HEK293 (cell line): Measurements from ENCODE around the gene SAC3D1.
A peak's percentile ranks its signal among the peaks of the same experiment; 100 is the strongest.

Experiments used
- BCL11B ChIP-seq: fragments of 450-650 bp; formaldehyde crosslinking; IDR thresholded peaks from 2 replicates; pipeline ENCODE4 v1.5.1; 2016; ENCODE audit warnings: low read depth, missing biosample characterization, missing genetic modification characterization
- GLIS2 ChIP-seq: fragments of 450-650 bp; formaldehyde crosslinking; IDR thresholded peaks from 2 replicates; pipeline ENCODE4 v1.5.1; 2016; ENCODE audit warnings: missing biosample characterization, missing genetic modification characterization
- KLF16 ChIP-seq: fragments of 450-650 bp; formaldehyde crosslinking; IDR thresholded peaks from 2 replicates; pipeline ENCODE4 v1.5.1; 2017; ENCODE audit warnings: missing biosample characterization, missing genetic modification characterization
- ZBTB17 ChIP-seq: fragments of 450-650 bp; formaldehyde crosslinking; IDR thresholded peaks from 2 replicates; pipeline ENCODE4 v1.5.1; 2016; ENCODE audit warnings: missing biosample characterization, missing genetic modification characterization
- ZBTB8A ChIP-seq: fragments of 450-650 bp; formaldehyde crosslinking; IDR thresholded peaks from 2 replicates; pipeline ENCODE4 v1.5.1; 2016; ENCODE audit warnings: missing biosample characterization, missing genetic modification characterization
- ZEB2 ChIP-seq: fragments of 450-650 bp; formaldehyde crosslinking; IDR thresholded peaks from 2 replicates; pipeline ENCODE4 v1.5.1; 2016; ENCODE audit warnings: missing biosample characterization, missing genetic modification characterization
- ZFP37 ChIP-seq: fragments of 450-650 bp; formaldehyde crosslinking; IDR thresholded peaks from 2 replicates; pipeline ENCODE4 v1.5.1; 2016; ENCODE audit warnings: missing biosample characterization, missing genetic modification characterization
- ZIC2 ChIP-seq: fragments of 450-650 bp; formaldehyde crosslinking; IDR thresholded peaks from 2 replicates; pipeline ENCODE4 v1.5.1; 2016; ENCODE audit warnings: missing biosample characterization, missing genetic modification characterization
- ZNF16 ChIP-seq: fragments of 450-650 bp; formaldehyde crosslinking; IDR thresholded peaks from 2 replicates; pipeline ENCODE4 v1.5.1; 2016; ENCODE audit warnings: low read depth, missing biosample characterization, missing genetic modification characterization
- ZNF324 ChIP-seq: fragments of 450-650 bp; formaldehyde crosslinking; IDR thresholded peaks from 2 replicates; pipeline ENCODE4 v1.5.1; 2016; ENCODE audit warnings: missing biosample characterization, missing genetic modification characterization
- ZNF404 ChIP-seq: fragments of 450-650 bp; formaldehyde crosslinking; IDR thresholded peaks from 2 replicates; pipeline ENCODE4 v1.5.1; 2017; ENCODE audit warnings: missing biosample characterization, missing genetic modification characterization
- ZNF629 ChIP-seq: fragments of 450-650 bp; formaldehyde crosslinking; IDR thresholded peaks from 2 replicates; pipeline ENCODE4 v1.5.1; 2017; ENCODE audit warnings: missing biosample characterization, missing genetic modification characterization
- ZNF654 ChIP-seq: fragments of 450-650 bp; formaldehyde crosslinking; IDR thresholded peaks from 2 replicates; pipeline ENCODE4 v1.5.1; 2016; ENCODE audit warnings: low read depth, missing biosample characterization, missing genetic modification characterization
- ZNF658 ChIP-seq: fragments of 450-650 bp; formaldehyde crosslinking; IDR thresholded peaks from 2 replicates; pipeline ENCODE4; 2016; ENCODE audit warnings: missing biosample characterization, missing genetic modification characterization
- ZNF664 ChIP-seq: fragments of 450-650 bp; formaldehyde crosslinking; IDR thresholded peaks from 2 replicates; pipeline ENCODE4 v1.5.1; 2016; ENCODE audit warnings: missing biosample characterization, missing genetic modification characterization
- ZNF777 ChIP-seq: fragments of 450-650 bp; formaldehyde crosslinking; IDR thresholded peaks from 2 replicates; pipeline ENCODE4 v1.5.1; 2017; ENCODE audit warnings: missing biosample characterization, missing genetic modification characterization, borderline replicate concordance
- ZSCAN30 ChIP-seq: fragments of 450-650 bp; IDR thresholded peaks from 2 replicates; pipeline ENCODE4 v1.5.1; 2018; ENCODE audit warnings: missing biosample characterization, mild to moderate bottlenecking, missing genetic modification characterization, moderate library complexity
- TF ChIP-seq, protein P1 (sequence below): fragments of 450-650 bp; formaldehyde crosslinking; IDR thresholded peaks from 2 replicates; pipeline ENCODE4 v1.5.1; 2016; ENCODE audit warnings: missing biosample characterization, missing genetic modification characterization
- TF ChIP-seq, protein P2 (sequence below): fragments of 450-650 bp; formaldehyde crosslinking; optimal IDR thresholded peaks from 2 replicates; pipeline ENCODE3; 2016; ENCODE audit warnings: missing biosample characterization, mild to moderate bottlenecking, missing genetic modification characterization
- TF ChIP-seq, protein P3 (sequence below): fragments of 450-650 bp; formaldehyde crosslinking; IDR thresholded peaks from 2 replicates; pipeline ENCODE4; 2016; ENCODE audit warnings: missing biosample characterization, missing genetic modification characterization
- TF ChIP-seq, protein P4 (sequence below): fragments of 450-650 bp; formaldehyde crosslinking; IDR thresholded peaks from 2 replicates; pipeline ENCODE4 v1.5.1; 2016; ENCODE audit warnings: missing biosample characterization, missing genetic modification characterization
- TF ChIP-seq, protein P5 (sequence below): fragments of 450-650 bp; formaldehyde crosslinking; IDR thresholded peaks from 2 replicates; pipeline ENCODE4 v1.5.1; 2016; ENCODE audit warnings: missing biosample characterization, missing genetic modification characterization, borderline replicate concordance
- TF ChIP-seq, protein P6 (sequence below): fragments of 450-650 bp; formaldehyde crosslinking; IDR thresholded peaks from 2 replicates; pipeline ENCODE4 v1.5.1; 2016; ENCODE audit warnings: missing biosample characterization, missing genetic modification characterization
- TF ChIP-seq, protein P7 (sequence below): fragments of 450-650 bp; formaldehyde crosslinking; IDR thresholded peaks from 2 replicates; pipeline ENCODE4 v1.5.1; 2016; ENCODE audit warnings: missing biosample characterization, missing genetic modification characterization

SAC3D1 gene

DNA sequence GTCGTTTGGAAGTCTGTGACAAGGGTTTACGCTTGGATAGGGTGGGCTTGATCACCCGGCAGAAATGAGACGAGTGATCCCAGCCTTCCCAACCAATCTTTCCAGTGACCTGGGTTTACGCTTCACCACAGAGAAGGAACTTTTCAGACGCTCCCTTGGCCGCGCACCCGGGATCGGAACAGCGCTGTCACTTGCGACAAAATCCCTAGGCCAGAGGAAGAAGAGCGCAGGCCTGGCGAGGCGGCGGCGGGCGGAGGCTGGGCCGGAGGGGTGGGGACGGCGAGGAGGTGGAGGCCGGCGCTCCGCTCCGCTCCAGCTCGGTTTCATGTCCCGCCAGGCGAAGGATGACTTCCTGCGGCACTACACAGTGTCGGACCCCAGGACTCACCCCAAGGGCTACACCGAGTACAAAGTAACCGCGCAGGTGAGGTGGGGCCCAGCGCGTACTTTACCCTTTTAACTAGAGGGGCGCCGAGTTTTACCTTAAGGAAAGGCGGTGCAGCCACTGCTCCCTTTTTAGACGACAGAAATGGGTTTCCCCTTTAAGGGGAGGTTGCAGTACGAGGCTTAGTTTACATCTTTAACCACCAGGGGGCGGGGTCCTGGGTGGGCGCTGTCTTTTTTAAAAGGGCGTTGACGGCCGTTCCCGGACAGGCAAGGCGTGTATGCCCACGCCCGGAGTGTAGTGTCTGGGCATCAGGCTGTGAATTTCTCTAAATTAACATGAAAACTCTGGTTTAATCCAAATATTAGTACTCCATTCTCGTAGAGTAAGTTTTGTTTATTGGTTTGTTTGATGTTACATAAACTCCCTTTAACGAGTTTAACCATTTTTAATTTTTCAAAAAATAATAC is 13.6 kb upstream of the SAC3D1 start, which contains the start of gene SNX15 (continued):
- TF ChIP-seq ZNF16 (tag by site-specific recombination) (no peak), ZBTB17 (tag by site-specific recombination) (peak; percentile 94), BCL11B (peak; percentile 69; the same call in 1 of the 2 replicates), ZIC2 (tag by site-specific recombination) (peak; percentile 53; the same call in 1 of the 2 replicates), ZNF324 (tag by site-specific recombination) (0 out of 2 replicates have a peak, but pooled peaks have one; percentile 42), GLIS2 (tag by site-specific recombination) (peak; percentile 51), ZNF629 (tag by site-specific recombination) (peak; percentile 48; the same call in 1 of the 2 replicates), ZNF664 (tag by site-specific recombination) (no peak), ZEB2 (tag by site-specific recombination) (peak; percentile 97), ZNF658 (tag by site-specific recombination) (no peak), ZNF404 (tag by site-specific recombination) (no peak), ZFP37 (tag by site-specific recombination) (peak; percentile 35; the same call in 1 of the 2 replicates), ZSCAN30 (tag by site-specific recombination) (0 out of 2 replicates have a peak, but pooled peaks have one; percentile 10), KLF16 (peak; percentile 95), ZNF654 (tag by site-specific recombination) (no peak), ZNF777 (tag by site-specific recombination) (peak; percentile 49; the same call in 1 of the 2 replicates), ZBTB8A (peak; percentile 86)
- TF ChIP-seq, protein P1, sequence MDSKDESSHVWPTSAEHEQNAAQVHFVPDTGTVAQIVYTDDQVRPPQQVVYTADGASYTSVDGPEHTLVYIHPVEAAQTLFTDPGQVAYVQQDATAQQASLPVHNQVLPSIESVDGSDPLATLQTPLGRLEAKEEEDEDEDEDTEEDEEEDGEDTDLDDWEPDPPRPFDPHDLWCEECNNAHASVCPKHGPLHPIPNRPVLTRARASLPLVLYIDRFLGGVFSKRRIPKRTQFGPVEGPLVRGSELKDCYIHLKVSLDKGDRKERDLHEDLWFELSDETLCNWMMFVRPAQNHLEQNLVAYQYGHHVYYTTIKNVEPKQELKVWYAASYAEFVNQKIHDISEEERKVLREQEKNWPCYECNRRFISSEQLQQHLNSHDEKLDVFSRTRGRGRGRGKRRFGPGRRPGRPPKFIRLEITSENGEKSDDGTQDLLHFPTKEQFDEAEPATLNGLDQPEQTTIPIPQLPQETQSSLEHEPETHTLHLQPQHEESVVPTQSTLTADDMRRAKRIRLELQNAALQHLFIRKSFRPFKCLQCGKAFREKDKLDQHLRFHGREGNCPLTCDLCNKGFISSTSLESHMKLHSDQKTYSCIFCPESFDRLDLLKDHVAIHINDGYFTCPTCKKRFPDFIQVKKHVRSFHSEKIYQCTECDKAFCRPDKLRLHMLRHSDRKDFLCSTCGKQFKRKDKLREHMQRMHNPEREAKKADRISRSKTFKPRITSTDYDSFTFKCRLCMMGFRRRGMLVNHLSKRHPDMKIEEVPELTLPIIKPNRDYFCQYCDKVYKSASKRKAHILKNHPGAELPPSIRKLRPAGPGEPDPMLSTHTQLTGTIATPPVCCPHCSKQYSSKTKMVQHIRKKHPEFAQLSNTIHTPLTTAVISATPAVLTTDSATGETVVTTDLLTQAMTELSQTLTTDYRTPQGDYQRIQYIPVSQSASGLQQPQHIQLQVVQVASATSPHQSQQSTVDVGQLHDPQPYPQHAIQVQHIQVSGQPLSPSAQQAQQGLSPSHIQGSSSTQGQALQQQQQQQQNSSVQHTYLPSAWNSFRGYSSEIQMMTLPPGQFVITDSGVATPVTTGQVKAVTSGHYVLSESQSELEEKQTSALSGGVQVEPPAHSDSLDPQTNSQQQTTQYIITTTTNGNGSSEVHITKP (tag by site-specific recombination), result peak; percentile 84
- TF ChIP-seq, protein P2, sequence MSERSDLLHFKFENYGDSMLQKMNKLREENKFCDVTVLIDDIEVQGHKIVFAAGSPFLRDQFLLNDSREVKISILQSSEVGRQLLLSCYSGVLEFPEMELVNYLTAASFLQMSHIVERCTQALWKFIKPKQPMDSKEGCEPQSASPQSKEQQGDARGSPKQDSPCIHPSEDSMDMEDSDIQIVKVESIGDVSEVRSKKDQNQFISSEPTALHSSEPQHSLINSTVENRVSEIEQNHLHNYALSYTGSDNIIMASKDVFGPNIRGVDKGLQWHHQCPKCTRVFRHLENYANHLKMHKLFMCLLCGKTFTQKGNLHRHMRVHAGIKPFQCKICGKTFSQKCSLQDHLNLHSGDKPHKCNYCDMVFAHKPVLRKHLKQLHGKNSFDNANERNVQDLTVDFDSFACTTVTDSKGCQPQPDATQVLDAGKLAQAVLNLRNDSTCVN (tag by site-specific recombination), result peak; percentile 67
- TF ChIP-seq, protein P3, sequence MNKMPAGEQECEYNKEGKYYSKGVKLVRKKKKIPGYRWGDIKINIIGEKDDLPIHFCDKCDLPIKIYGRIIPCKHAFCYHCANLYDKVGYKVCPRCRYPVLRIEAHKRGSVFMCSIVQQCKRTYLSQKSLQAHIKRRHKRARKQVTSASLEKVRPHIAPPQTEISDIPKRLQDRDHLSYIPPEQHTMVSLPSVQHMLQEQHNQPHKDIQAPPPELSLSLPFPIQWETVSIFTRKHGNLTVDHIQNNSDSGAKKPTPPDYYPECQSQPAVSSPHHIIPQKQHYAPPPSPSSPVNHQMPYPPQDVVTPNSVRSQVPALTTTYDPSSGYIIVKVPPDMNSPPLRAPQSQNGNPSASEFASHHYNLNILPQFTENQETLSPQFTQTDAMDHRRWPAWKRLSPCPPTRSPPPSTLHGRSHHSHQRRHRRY (tag by site-specific recombination), result no peak
- TF ChIP-seq, protein P4, sequence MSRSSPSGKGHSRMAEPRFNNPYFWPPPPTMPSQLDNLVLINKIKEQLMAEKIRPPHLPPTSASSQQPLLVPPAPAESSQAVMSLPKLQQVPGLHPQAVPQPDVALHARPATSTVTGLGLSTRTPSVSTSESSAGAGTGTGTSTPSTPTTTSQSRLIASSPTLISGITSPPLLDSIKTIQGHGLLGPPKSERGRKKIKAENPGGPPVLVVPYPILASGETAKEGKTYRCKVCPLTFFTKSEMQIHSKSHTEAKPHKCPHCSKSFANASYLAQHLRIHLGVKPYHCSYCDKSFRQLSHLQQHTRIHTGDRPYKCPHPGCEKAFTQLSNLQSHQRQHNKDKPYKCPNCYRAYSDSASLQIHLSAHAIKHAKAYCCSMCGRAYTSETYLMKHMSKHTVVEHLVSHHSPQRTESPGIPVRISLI (tag by site-specific recombination), result 0 out of 2 replicates have a peak, but pooled peaks have one; percentile 24
- TF ChIP-seq, protein P5, sequence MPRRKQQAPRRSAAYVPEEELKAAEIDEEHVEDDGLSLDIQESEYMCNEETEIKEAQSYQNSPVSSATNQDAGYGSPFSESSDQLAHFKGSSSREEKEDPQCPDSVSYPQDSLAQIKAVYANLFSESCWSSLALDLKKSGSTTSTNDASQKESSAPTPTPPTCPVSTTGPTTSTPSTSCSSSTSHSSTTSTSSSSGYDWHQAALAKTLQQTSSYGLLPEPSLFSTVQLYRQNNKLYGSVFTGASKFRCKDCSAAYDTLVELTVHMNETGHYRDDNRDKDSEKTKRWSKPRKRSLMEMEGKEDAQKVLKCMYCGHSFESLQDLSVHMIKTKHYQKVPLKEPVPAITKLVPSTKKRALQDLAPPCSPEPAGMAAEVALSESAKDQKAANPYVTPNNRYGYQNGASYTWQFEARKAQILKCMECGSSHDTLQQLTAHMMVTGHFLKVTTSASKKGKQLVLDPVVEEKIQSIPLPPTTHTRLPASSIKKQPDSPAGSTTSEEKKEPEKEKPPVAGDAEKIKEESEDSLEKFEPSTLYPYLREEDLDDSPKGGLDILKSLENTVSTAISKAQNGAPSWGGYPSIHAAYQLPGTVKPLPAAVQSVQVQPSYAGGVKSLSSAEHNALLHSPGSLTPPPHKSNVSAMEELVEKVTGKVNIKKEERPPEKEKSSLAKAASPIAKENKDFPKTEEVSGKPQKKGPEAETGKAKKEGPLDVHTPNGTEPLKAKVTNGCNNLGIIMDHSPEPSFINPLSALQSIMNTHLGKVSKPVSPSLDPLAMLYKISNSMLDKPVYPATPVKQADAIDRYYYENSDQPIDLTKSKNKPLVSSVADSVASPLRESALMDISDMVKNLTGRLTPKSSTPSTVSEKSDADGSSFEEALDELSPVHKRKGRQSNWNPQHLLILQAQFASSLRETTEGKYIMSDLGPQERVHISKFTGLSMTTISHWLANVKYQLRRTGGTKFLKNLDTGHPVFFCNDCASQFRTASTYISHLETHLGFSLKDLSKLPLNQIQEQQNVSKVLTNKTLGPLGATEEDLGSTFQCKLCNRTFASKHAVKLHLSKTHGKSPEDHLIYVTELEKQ (tag by site-specific recombination), result no peak
- TF ChIP-seq, protein P6, sequence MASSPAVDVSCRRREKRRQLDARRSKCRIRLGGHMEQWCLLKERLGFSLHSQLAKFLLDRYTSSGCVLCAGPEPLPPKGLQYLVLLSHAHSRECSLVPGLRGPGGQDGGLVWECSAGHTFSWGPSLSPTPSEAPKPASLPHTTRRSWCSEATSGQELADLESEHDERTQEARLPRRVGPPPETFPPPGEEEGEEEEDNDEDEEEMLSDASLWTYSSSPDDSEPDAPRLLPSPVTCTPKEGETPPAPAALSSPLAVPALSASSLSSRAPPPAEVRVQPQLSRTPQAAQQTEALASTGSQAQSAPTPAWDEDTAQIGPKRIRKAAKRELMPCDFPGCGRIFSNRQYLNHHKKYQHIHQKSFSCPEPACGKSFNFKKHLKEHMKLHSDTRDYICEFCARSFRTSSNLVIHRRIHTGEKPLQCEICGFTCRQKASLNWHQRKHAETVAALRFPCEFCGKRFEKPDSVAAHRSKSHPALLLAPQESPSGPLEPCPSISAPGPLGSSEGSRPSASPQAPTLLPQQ (tag by site-specific recombination), result peak; percentile 100
- TF ChIP-seq, protein P7, sequence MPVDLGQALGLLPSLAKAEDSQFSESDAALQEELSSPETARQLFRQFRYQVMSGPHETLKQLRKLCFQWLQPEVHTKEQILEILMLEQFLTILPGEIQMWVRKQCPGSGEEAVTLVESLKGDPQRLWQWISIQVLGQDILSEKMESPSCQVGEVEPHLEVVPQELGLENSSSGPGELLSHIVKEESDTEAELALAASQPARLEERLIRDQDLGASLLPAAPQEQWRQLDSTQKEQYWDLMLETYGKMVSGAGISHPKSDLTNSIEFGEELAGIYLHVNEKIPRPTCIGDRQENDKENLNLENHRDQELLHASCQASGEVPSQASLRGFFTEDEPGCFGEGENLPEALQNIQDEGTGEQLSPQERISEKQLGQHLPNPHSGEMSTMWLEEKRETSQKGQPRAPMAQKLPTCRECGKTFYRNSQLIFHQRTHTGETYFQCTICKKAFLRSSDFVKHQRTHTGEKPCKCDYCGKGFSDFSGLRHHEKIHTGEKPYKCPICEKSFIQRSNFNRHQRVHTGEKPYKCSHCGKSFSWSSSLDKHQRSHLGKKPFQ, result no peak
